ENCODE measurements around the gene PILRB. TPM values are rescaled to one million over a fixed set of nuclear protein-coding genes. Genes with fewer than 3 reads are reported as not detected.

The PILRB gene
- total and polyA plus RNA-seq, 9 of the 15 experiments (the other 6 are each of a cell fraction or from before 2014, with no cell fraction given): 6.2 to 94.6 (median 37.0) TPM

GRCh38 chr7:100348805-100349204, 9.1 kb upstream of the PILRB start:
- H3K4me2 ChIP-seq (ENCODE audit: insufficient read depth, low read length): no peak overlapping the region
- ChIA-PET POLR2A (interaction anchor here (1.0 kb wide), 1 partner anchor 247 kb away, joined by 3 read pairs; the partner anchor contains the start of gene AP4M1), CTCF (ENCODE audit: low intra/inter-chr PET ratio) (no interaction called here)
- FAIRE-seq: no peak
- peaks cover 8 to 12% of the 10 kb centered on the region in 2 experiments; a peak in 4 of 5 replicates for H3K4me1 ChIP-seq (replicated peaks in 1 of 2; ENCODE audit: control insufficient read depth in 2 of 2, insufficient read depth in 2 of 2, low read length in 2 of 2)
- H2AFZ ChIP-seq (ENCODE audit: low read depth, low read length): no peak overlapping the region
- intact Hi-C loops (cut with micrococcal nuclease) (no loop called here), in situ Hi-C loops (cut with MboI) (loop anchor here (5.0 kb wide), 1 partner anchor 217 kb away; no protein-coding TSS in a partner anchor)
- peaks cover 86% of the 10 kb centered on the region for H3K36me3 ChIP-seq (ENCODE audit: control insufficient read depth, insufficient read depth, low read length)
- DNase-seq (ENCODE audit: extremely low read depth in 1 of 4, low spot score in 3 of 4): no peak
- peaks cover 19% of the 10 kb centered on the region for H3K79me2 ChIP-seq (ENCODE audit: control insufficient read depth, insufficient read depth, low read length)
- ATAC-seq: no peak
- no peaks in the 10 kb centered on the region for H3K9me3 ChIP-seq (replicated peaks; ENCODE audit: control insufficient read depth, insufficient read depth, low read depth, low read length)
- TF ChIP-seq TAF1 (IDR thresholded peaks at IDR 0.05; ENCODE audit: control insufficient read depth, extremely low read depth, insufficient read depth, low read length, severe bottlenecking) (no peak), PRPF4 (IDR thresholded peaks at IDR 0.05; ENCODE audit: insufficient read depth, low read depth, low read length, poor library complexity, severe bottlenecking) (no peak), ZFP30 (CRISPR knock-in tag; IDR thresholded peaks at IDR 0.05; ENCODE audit: borderline replicate concordance) (no peak), ZC3H4 (CRISPR knock-in tag; IDR thresholded peaks at IDR 0.05; ENCODE audit: borderline replicate concordance) (no peak), CTBP1 (IDR thresholded peaks at IDR 0.05; ENCODE audit: borderline replicate concordance) (no peak), POLR2A (conservative IDR thresholded peaks at IDR 0.05) (no peak)
- H3K9ac ChIP-seq (ENCODE audit: insufficient read depth in 1 of 2, low read depth in 2 of 2, low read length in 2 of 2): no peak overlapping the region
- peaks cover 5% of the 10 kb centered on the region; the same call in 1 of the 2 replicates for H4K20me1 ChIP-seq (replicated peaks; ENCODE audit: control insufficient read depth, insufficient read depth, low read length)
- no peak overlapping the region for H3K4me3 ChIP-seq
- BruUV-seq (replicated peaks): TSS peak; percentile 1
- H3K27ac ChIP-seq (ENCODE audit: extremely low read depth, low read depth, low read length): no peak overlapping the region
- H3K9me1 ChIP-seq (ENCODE audit: control insufficient read depth, insufficient read depth, low read length): no peaks in the 10 kb centered on the region
- H3K27me3 ChIP-seq (ENCODE audit: control insufficient read depth in 2 of 2, insufficient read depth in 2 of 2, low read length in 2 of 2): no peaks in the 10 kb centered on the region

- peaks cover under 1 to 5% of the 10 kb centered on the region in 2 experiments; a peak in 3 of 5 replicates for H3K4me1 ChIP-seq (replicated peaks in 1 of 2; ENCODE audit: control insufficient read depth in 2 of 2, insufficient read depth in 2 of 2, low read length in 2 of 2)
- ATAC-seq: no peak
- ChIA-PET POLR2A (interaction anchor here (1.0 kb wide), 2 partner anchors 14 to 248 kb away, joined by 3 to 4 read pairs; partner anchors contain the start of gene AP4M1), CTCF (ENCODE audit: low intra/inter-chr PET ratio) (no interaction called here)
- no peak overlapping the region for H3K4me2 ChIP-seq (ENCODE audit: insufficient read depth, low read length)
- no TSS peak for BruUV-seq (replicated peaks)
- peaks cover 87% of the 10 kb centered on the region for H3K36me3 ChIP-seq (ENCODE audit: control insufficient read depth, insufficient read depth, low read length)
- H4K20me1 ChIP-seq (replicated peaks; ENCODE audit: control insufficient read depth, insufficient read depth, low read length): peaks cover 2% of the 10 kb centered on the region; the same call in 1 of the 2 replicates
- no peak overlapping the region for H2AFZ ChIP-seq (ENCODE audit: low read depth, low read length)
- H3K79me2 ChIP-seq (ENCODE audit: control insufficient read depth, insufficient read depth, low read length): peaks cover 19% of the 10 kb centered on the region
- no peak overlapping the region for H3K4me3 ChIP-seq
- no peak overlapping the region for H3K9ac ChIP-seq (ENCODE audit: insufficient read depth in 1 of 2, low read depth in 2 of 2, low read length in 2 of 2)
- in situ Hi-C loops (cut with MboI) (loop anchor here (5.0 kb wide), 1 partner anchor 217 kb away; no protein-coding TSS in a partner anchor), intact Hi-C loops (cut with micrococcal nuclease) (no loop called here)
- FAIRE-seq: no peak
- no peaks in the 10 kb centered on the region for H3K9me1 ChIP-seq (ENCODE audit: control insufficient read depth, insufficient read depth, low read length)
- no peak for DNase-seq (ENCODE audit: extremely low read depth in 1 of 4, low spot score in 3 of 4)
- no peak overlapping the region for H3K27ac ChIP-seq (ENCODE audit: extremely low read depth, low read depth, low read length)
- H3K9me3 ChIP-seq (replicated peaks; ENCODE audit: control insufficient read depth, insufficient read depth, low read depth, low read length): no peaks in the 10 kb centered on the region
- WGBS (ENCODE audit: insufficient coverage, low coverage, missing lambda C conversion rate): 93% methylated on average over 6 of the region's 6 CpGs
- no peaks in the 10 kb centered on the region for H3K27me3 ChIP-seq (ENCODE audit: control insufficient read depth in 2 of 2, insufficient read depth in 2 of 2, low read length in 2 of 2)
- TF ChIP-seq HNRNPLL (IDR thresholded peaks at IDR 0.05; ENCODE audit: low read depth, low read length, poor library complexity, severe bottlenecking): no peak
- TF ChIP-seq HDGF (IDR thresholded peaks at IDR 0.05): no peak
- TF ChIP-seq NEUROD1 (IDR thresholded peaks at IDR 0.05; ENCODE audit: borderline replicate concordance, low read depth, low read length, partially characterized antibody): no peak
- no peak for TF ChIP-seq SMARCC2 (IDR thresholded peaks at IDR 0.05; ENCODE audit: low read depth)
- no peak for TF ChIP-seq PHF8 (IDR thresholded peaks at IDR 0.05; ENCODE audit: borderline replicate concordance, low read length)
- no peak for TF ChIP-seq GABPB1 (CRISPR knock-in tag; IDR thresholded peaks at IDR 0.05)
- TF ChIP-seq, protein P1, sequence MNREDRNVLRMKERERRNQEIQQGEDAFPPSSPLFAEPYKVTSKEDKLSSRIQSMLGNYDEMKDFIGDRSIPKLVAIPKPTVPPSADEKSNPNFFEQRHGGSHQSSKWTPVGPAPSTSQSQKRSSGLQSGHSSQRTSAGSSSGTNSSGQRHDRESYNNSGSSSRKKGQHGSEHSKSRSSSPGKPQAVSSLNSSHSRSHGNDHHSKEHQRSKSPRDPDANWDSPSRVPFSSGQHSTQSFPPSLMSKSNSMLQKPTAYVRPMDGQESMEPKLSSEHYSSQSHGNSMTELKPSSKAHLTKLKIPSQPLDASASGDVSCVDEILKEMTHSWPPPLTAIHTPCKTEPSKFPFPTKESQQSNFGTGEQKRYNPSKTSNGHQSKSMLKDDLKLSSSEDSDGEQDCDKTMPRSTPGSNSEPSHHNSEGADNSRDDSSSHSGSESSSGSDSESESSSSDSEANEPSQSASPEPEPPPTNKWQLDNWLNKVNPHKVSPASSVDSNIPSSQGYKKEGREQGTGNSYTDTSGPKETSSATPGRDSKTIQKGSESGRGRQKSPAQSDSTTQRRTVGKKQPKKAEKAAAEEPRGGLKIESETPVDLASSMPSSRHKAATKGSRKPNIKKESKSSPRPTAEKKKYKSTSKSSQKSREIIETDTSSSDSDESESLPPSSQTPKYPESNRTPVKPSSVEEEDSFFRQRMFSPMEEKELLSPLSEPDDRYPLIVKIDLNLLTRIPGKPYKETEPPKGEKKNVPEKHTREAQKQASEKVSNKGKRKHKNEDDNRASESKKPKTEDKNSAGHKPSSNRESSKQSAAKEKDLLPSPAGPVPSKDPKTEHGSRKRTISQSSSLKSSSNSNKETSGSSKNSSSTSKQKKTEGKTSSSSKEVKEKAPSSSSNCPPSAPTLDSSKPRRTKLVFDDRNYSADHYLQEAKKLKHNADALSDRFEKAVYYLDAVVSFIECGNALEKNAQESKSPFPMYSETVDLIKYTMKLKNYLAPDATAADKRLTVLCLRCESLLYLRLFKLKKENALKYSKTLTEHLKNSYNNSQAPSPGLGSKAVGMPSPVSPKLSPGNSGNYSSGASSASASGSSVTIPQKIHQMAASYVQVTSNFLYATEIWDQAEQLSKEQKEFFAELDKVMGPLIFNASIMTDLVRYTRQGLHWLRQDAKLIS (CRISPR knock-in tag; IDR thresholded peaks at IDR 0.05): no peak
Measured at GRCh38 chr7:100349757-100350156, 8.2 kb upstream of the PILRB start.
